ENCODE results near the gene ZNF91. TPM values are rescaled to one million over a fixed set of nuclear protein-coding genes. Genes with fewer than 3 reads are reported as not detected.
"Not testable (repeated sequence)": the region's sequence is repeated elsewhere in the genome, so short reads cannot be mapped to it uniquely, and the experiment has no call there.

Gene ZNF91
- polyA plus RNA-seq, 1 donor = 28.7 TPM

DNA sequence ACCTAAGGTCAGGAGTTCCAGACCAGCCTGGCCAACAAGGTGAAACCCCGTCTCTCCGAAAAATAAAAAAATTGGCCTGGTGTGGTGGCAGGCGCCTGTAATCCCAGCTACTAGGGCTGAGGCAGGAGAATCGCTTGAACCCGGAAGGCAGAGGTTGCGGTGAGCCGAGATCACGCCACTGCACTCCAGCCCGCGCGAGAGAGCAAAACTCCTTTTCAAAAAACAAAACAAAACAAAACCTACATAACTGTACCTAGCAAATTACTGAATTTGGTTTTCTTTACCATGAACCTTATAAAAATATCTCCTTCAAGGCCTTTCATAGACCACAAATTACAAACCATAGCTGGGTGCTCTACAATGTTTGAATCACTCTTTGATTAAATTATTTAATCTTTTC is 760 bp downstream of the ZNF91 start:
- peak; percentile 16 for DNase-seq

DNA sequence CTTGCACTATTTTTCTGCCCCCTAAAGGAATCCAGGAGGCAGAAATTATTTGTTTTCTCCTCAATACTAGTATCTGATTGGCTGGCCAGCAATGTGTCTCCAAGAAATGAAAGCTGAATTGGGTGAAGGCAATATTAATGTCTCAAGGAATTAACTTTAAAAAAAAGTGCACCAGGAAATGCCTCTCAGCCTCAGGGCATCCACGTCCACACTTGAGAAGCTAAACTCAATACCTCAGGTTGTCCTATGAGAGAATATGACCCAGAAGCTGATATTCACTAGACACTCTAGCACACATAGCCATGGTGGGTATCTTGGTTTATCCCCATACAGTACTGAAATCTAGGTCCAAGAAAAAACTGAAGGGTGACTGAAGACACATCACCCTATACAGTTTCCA is 2.1 kb downstream of the ZNF91 start:
- no peak for DNase-seq

DNA sequence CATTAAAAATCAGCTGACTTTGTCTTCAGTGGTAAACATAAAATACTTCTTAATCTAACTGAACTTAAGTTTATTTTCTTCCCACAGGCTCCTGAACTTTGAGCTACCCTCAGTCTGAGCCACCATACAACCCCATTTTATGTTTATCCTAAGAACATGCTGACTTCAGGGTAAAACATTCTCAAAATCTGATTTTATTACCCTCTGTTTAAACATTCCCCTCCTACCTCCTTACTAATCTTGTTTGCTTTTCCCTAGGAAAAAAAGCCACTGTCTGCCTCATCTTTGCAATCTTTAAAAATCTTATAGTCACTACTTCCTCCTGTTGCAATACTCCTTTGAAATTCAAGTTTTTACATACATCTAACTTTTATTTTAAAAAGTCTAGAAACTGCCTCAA is 4.0 kb downstream of the ZNF91 start:
- no peak for DNase-seq

DNA sequence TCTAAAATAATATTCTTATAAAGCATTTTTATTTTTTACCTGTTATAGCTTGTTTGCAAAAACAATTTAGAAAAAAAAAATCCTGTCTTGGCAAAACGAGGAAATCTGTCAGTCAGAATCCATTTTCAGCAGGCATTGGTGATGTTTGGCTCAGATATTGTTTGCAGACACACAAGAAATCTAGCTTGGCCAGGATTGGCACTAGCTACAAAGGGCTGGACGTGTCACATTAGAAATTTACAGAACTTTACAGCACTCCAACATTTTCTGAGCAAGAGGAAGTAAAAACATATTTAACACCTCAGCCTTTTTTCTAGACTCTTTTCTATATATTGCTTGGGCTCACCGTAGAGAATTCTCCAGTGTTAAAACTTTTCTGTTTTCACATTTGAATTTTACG is 9.9 kb downstream of the ZNF91 start:
- DNase-seq = no peak

DNA sequence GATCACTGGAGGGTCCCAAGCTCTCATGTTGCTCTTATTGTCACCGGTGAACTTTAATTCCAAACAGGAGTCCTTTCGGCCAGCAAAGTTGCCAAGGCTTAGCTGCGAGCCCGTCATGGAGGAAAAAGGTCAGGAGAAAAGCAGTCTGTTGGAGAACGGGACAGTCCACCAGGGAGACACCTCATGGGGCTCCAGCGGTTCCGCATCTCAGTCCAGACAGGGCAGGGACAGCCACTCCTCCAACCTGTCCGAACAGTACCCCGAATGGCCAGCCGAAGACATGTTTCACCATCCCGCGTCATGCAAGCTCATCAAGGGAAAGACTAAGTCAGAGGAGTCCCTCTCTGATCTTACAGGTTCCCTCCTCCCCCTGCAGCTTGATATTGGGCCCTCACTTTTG is 10.4 kb downstream of the ZNF91 start:
- DNase-seq = no peak

DNA sequence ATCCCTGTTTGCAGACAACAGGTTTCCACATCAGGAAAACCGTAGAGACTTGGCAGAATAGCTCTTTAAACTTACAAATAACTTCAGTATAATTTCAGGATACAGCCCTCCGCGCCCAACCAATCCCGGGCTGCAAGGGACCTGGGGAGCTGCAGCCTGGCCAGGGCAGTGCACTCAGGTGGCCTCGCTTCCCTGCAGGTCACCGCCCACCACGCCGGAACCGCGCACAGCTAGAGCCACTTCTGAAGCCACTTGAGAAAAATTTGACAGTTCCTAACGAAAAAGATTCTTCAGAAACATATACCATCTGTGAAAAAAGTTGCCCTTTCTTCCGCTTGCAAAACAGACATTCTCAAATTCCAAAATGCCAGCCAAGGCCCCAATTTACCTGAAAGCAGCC is 11.1 kb downstream of the ZNF91 start:
- no peak for DNase-seq

DNA sequence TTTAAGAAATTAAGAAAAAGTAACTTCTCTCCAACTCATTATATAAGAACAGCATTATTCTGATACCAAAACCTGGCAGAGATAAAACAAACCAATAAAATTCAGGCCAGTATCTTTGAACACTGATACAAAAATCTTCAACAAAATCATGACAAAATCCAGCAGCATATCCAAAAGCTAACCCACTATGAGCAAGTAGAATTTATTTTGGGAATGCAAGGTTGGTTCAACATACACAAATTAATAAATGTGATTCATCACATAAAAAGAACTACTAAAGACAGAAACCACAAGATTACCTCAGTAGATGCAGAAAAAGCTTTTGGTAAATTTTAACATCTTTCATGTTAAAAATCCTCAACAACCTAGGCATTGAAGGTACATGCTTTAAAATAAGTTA is 12.3 kb downstream of the ZNF91 start:
- no peak for DNase-seq

DNA sequence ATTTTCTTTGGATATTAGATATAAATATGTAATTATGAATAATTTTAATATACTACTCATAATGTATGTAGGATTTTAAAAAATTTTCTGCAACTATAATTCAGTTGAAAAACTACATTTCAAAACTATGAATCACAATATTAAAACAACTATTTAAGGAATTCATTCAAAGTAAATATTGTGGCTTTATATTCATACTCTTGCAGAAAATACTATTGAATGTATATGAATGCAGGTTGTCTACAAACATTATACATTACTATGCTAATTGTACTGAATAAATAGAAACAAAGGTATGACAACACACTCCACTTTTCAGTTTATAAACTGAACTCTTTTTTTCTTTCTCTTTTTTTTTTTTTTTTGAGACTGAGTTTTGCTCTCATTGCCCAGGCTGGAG is 14.2 kb downstream of the ZNF91 start:
- DNase-seq = no peak

DNA sequence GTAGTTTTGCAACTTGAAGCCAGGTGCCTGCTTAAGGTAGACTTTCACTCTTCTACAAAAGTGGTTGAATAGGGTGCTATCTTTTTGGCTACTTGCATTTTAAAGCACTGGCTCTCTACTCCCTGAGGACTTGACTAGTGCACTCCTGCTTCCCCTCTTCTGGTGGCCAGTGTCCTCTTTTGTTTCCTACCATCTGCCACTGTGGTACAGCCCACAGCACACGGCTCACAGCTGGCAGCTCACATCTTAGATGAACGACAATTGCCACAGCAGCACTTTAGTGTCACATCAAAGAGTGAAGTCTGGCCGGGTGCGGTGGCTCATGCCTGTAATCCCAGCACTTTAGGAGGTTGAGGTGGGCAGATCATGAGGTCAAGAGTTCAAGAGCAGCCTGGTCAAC is 15.6 kb downstream of the ZNF91 start:
- not testable (repeated sequence) for DNase-seq

DNA sequence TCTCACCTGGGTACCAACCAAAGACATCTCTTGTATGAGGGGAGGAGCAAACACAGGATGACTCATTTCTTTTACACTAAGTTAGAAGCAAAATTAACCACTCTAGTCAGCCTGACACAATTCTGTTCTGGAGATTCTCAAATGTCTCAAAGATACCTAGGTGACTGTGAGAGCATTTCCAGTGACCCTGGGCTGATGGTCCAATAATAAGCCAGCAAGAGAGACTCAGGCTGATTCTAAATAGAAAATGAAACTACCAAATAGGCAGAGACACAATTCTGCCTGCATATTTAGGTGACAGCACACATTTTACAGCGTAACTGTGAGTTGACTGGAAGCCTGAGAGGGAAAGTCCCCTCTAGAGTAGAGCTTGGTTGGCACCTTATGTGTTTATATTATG is 16.3 kb downstream of the ZNF91 start:
- DNase-seq = no peak

DNA sequence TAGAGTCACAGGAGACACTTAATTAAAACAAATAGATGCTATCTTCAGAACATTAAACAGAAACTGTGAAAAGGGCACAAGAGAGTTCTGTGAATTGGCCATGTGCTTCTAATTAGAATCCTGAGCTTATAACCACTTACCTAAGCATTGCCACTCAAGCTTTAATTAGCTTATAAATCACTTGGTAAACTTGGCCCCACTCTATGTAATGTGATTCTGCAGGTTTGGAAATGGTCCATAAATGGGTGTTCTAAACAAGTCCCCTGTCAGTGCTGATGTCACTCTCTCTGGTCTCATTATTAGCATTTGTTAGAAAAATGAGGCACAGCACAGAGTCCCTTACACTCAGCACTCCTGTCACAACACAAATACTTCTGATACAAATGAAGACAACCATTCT is 18.0 kb downstream of the ZNF91 start:
- no peak for DNase-seq

DNA sequence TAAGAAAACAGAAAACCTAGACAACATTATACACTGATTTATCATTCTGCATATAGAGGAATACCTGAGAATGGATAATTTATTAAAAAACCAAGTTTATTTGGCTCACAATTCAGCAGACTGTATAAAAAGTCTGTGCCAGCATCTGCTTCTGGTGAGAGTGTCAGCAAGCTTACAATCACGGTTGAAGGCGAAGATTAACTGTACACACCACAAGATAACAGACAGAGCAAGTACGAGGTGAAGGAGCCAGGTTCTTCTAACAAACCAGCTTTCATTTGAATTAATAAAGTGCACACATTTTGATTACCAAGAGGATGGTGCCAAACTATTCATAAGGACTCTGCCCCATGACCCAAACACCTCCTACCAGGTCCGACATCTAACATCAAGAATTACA is 28.8 kb downstream of the ZNF91 start:
- no peak for DNase-seq

DNA sequence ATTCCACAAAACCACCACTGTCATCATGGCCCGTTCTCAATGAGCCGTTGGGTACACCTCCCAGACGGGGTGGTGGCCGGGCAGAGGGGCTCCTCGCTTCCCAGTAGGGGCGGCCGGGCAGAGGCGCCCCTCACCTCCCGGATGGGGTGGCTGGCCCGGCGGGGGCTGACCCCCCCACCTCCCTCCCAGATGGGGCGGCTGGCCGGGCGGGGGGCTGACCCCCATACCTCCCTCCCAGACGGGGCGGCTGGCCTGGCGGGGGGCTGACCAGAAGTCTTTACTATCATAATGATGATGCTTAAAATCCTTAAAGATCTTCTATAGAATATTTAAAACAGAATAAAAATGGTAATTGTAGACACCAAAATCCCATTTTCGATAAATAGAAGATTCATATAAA is 29.2 kb downstream of the ZNF91 start:
- DNase-seq = not testable (repeated sequence)

DNA sequence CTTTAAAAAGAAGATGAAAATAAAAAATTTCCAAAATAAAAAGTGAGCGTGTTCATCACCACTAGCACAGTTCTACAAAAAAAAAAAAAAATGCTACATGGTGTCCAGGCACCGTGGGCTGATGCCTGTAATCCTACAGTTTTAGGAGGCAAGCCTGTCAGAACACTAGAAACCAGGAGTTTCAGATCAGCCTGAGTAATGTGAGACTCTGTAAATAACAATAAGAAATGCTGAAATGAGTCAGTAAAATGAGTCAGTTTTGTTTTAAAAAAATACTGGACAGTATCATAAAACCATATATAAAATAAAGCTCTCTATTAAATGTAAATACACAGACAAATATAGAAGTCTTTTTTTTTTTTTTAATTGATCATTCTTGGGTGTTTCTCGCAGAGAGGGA is 30.0 kb downstream of the ZNF91 start:
- DNase-seq = no peak

DNA sequence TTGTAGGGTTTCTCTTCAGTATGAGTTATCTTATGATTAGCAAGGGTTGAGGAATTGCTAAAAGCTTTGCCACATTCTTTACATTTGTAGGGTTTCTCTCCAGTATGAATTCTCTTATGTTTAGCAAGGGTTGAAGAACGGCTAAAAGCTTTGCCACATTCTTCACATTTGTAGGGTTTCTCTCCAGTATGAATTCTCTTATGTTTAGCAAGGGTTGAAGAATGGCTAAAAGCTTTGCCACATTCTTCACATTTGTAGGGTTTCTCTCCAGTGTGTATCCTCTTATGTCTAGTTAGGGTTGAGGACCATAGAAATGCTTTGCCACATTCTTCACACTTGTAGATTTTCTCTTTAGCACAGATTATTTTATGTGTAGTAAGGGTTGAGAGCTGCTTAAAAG is 33.4 kb downstream of the ZNF91 start:
- DNase-seq = not testable (repeated sequence)

DNA sequence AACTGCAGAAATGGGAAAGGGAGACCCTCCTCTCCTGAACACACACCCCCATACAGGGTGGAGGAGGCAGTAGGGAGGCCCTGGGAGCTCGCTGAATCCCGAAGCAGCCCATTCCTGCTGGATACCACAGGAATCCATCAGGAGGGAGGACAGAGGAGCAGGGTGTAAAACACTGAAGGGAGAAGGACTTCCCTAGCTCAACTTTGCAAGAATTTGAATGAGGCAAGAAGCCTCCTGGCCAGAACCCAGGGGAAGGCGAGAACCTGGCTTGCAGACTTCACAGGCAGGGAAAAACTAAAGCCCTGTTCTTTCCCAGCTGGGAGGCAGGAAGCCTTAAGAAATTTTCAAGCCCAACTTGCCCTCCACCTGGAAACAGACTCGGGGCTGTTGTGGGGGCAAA is 43.5 kb downstream of the ZNF91 start:
- no peak for DNase-seq

DNA sequence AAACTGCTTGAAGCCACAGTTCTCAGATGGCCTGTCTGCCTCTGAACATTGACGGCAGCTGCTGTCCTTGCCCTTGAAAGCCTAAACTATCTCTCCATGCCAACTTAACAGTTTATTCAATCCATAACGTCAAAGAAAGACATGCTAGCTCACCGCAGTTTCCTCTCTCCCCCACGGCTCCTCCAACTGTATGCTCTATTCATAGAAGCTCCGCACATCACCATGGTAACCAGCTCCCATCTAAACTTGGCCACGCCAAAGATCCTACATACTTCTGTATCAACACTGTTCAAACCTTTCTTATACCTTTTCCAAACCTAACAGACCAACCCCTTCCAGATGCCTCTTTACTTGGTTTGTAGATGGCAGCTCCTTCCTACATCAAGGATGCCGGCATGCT is 48.6 kb downstream of the ZNF91 start:
- DNase-seq = no peak

DNA sequence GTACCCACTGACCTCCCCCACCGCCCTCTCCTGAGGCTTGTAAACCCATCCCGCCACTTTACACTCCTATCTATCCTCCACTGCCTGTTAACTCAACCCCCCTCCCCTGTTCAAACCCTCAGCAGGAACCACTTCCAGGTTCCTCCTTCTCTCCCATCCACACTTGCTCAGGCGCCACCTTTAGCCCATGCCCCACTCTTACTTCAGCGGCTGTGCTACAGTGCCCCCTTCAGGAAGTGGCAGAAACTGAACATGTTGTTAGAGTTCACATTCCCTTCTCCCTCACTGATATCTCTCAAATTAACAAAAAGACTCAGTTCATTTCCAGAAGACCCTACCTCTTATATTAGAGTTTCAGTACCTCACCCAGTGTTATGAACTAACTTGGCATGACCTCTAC is 49.4 kb downstream of the ZNF91 start:
- DNase-seq = no peak

DNA sequence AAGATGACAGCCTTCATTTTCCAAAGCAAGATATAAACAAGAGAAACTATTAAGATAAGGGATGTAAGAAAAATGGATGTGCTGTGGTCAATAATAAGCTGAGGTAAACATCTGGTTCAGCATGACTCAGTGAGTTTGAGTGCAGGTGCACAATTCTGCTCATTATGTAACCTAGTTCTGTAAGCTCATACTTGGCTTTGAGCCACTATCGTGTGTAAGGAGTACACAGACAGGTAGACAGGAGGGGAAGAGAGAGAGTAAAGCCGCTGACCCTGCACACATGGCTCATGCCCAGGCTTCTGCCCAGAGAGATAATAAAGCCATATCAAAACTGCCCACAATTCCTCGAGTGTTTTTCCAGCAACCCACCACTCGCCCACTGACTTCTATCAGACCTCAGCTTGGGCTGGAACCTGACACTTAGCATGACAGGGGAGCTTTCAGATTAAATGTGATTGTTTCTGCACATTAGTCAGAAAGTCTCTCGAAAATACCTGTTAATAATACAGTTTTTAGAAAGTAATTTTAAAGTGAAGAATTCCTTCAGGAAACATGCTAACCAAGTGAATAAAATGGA is 51.7 kb downstream of the ZNF91 start:
- DNase-seq = no peak

DNA sequence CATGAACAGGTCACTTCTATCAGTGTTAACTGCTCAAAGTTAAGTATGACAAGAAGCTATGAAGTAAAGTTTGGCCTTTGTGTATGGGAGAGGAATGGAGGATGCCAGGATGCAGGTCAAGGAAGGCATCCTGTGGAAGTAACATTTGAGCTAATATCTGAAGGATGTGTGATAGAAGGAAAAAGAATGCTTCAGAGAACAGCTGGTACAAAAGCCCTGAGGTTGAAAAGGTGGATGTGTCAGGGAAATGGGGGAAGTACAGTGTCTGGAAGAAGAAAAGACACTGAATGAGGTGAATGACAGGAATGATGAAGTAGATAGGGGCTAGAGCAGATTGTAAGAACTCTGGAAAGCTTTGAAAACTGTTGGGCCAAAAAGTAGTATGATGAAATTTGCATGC is 67.1 kb downstream of the ZNF91 start:
- DNase-seq = no peak

DNA sequence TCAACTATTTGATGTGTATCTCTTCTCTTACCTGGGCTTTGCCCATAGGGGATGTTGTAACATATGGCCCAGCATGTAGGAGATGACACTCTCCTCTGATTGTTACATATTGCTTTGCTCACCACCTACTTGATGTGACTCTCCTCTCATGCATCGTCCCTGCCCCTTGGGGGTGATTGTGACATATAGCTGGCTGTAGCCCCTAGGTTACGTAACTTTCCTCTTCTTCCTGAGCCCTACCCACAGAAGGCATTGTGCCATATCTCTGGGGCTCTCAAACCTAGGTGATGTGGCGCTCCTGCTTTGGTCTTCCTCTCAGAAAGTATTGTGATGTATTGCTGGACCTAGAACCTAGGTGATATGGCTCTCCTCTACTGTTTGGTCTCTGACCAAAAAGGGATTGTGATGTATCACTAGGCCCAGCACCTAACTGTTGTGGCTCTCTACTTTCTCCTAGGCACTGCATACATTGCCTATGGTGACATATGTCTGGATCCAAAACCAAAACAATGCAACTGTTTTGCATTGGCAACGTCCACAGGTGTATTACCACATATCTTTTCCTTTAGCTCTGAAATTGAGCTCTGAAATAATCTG is 73.2 kb downstream of the ZNF91 start:
- peak; percentile 1 for DNase-seq

DNA sequence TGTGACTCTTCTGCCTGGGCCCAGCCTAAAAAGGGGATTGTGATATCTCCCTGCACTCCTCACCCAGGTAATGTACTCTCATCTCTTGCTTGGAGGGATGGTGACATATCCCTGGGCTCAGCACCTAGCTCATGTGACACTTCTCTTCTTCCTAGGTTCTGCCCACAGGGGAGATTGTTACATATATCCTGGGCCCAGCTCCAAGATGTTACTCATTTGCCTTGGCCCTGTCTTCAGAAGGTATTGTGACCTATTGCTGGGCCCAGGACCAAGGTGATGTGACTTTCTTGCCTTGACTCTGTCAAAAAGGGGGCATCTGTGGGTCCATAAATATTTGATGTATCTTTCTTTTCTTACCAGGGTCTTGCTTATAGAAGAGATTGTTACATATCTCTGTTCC is 73.9 kb downstream of the ZNF91 start:
- DNase-seq = not testable (repeated sequence)

DNA sequence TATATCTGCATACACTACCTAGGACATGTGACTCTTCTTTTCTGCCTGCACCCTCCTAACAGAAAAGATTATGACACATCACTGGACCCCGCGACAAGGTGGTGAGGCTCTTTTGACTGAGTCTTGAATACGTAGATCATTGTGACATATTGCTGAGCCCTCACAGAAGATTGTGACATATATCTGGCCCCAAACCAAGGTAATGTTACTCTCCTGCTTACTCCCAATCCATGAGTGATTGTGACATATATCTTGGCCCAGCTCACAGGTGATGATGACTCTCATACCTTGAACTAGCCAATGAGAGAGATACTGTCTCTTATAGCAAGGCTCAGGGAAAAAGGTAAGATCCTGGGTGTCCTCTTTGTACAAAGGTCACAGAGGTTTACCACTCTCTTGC is 75.7 kb downstream of the ZNF91 start:
- not testable (repeated sequence) for DNase-seq

DNA sequence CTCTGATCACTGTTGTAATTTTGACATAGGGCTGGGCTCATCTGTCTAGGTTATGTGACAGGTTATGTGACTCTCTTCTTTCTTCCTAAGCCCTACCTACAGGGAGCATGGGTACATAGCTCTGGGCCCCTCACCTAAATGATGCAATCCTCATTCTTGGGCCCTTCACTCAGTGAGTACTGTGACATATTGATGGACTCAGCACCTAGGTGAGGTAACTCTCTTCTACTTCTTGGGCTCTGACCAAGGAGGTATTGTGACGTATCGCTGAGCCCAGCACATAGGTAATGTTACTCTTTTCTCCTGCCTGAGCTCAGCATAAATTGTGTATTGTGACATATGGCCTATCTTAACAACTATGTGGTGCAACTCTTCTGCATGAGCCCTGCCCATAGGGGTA is 76.3 kb downstream of the ZNF91 start:
- not testable (repeated sequence) for DNase-seq

DNA sequence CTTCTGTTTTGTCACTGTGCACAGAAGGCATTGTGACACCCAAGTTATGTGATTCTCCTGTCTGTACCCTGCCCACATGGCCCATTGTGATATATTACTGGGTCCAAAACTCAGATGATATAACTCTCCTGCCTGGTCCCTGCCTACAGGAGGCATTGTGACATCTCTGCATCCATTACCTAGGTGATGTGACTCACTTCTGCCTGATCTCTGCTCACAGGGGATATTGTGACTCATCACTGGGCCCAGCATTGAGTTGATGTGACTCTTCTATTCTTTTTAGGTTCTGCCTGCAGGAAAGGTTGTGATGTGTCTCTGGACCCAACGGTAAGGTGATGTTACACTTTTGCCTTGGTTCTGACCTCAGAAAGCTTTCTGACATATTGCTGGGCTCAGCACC is 77.1 kb downstream of the ZNF91 start:
- no peak for DNase-seq
